Left renal pelvis (tissue), 4 donors: Measurements from ENCODE around the gene GUCY2F. TPM values are rescaled to one million over a fixed set of nuclear protein-coding genes. Genes with fewer than 3 reads are reported as not detected.

Experiments used
- DNase-seq, 4 donors: peaks; one replicate each; pipeline ENCODE4 v3.0.0-alpha.2; 2013; ENCODE audit warnings: low read depth in 4 of 4, low spot score in 3 of 4
- polyA plus RNA-seq, 4 donors: library from polyadenylated mRNA; unstranded; fragments of 120-200 nt; gene quantifications; one replicate each; pipeline ENCODE4 v1.2.1, GENCODE V29; 2013; ENCODE audit not compliant: insufficient read length in 4 of 4

The GUCY2F gene
- under 1 TPM in 1 of 4 donors, not detected in 3; 0.04 TPM for polyA plus RNA-seq

GRCh38 chrX:109481986-109482385 is at the start of gene GUCY2F:
GUCY2F (minus strand) TSS chrX:109482086; CDS start chrX:109475936, 6,150 bp downstream.
- DNase-seq: no peak

GRCh38 chrX:109519001-109519400 is 37.1 kb upstream of the GUCY2F start:
- no peak for DNase-seq

GRCh38 chrX:109511113-109511512 is 29.2 kb upstream of the GUCY2F start:
- DNase-seq: no peak

DNA sequence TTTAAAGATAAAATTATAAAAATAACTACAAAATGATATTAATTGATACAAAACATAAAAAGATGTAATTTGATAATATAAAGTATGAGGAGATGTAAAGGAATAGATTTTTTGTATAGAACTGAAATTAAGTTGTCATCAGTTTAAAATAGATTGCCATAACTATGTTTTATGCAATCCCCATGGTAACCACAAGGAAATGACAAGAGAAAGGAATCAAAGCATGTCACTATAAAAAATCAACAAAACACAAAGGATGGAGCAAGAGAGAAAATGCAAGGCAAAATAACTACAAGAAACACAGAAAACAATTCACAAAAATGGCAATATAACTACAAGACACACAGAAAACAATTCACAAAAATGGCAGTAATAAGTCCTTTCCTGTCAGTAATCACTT is 27.0 kb upstream of the GUCY2F start:
- DNase-seq: no peak

DNA sequence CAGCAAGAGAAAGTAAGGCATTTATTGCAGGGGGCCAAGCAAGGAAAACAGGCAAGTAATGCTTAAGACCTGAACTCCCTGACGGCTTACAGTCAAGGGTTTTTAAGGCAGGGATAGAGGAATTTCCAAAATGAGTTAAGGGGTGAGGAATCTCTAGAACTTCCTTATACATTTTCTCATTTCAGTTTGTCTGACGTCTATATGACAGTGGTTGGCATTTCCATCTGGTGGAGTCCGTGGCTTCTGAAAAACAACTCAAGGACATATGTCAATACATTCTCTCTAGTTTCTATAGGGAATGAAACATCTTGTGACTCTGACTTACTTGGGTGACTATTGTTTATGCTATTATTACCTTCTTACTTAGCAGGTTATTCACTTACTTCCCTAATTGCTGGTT is 19.3 kb upstream of the GUCY2F start:
- DNase-seq: no peak

GRCh38 chrX:109498434-109498833 is 16.5 kb upstream of the GUCY2F start:
- no peak for DNase-seq

DNA sequence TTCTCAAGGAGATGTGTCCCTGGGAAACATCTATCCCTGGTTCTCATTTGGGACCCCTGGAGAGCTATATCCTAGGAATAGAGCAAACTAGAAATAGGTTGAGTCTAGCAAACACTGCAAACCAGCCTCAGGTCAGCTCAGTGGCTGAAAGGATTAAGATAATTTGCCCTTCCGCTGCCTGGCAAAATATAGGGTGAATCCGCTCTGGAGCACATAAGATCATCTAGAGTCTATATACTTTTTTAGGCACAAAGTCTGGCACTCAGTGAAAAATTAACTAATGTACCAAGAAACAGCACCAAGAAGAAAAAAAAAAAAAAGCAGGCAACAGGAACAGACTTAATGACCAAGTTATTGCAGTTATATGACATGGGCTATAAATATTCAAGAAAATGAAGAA is 7.3 kb upstream of the GUCY2F start:
- DNase-seq: no peak

DNA sequence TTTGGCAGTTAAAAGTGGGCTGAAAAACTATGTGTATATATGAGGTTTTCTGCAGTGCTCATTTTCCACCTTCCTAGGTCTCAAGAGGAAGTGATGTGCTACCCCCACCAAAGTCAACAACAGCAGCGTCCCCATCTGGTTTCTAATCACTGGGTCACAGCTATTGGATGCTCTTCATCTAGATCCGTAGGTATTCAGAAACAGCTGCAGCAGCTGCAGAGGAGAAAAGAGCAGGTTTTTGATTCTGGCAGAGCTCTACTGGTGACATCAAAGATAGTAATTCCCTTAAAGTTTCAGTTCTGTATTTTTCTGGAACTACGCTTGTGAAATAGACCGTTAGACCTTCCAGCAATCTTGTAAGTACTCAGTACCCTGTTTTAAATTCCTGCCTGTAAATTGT is 5.8 kb upstream of the GUCY2F start:
- DNase-seq: no peak

- peak in 2 of 4 donors; percentile 27 to 33 for DNase-seq
These were observed 3.8 kb upstream of the GUCY2F start for GRCh38 chrX:109485470-109486340.

DNA sequence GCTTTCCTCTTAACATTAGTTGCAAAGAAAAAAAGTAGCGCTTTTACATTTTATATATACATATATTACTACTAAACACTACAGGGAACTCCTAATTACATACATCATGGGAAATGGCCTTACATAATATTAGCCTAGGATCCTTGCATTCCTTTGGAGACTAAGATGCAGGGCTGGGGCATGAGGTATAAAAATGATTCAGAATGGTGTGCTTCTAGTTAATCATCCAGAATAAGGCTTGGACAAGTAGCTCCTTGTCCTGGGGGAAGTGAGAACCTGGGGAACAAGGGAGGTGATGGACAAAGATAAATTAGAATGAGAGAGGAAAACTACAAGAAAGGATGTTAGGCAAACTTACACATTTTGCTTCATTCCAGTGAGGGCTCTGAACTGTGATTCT is 3.0 kb upstream of the GUCY2F start:
- no peak for DNase-seq

- DNase-seq: peak in 3 of 4 donors; percentile 22 to 41 (median 25)
These were observed 6.6 kb downstream of the GUCY2F start for GRCh38 chrX:109475174-109475891.

DNA sequence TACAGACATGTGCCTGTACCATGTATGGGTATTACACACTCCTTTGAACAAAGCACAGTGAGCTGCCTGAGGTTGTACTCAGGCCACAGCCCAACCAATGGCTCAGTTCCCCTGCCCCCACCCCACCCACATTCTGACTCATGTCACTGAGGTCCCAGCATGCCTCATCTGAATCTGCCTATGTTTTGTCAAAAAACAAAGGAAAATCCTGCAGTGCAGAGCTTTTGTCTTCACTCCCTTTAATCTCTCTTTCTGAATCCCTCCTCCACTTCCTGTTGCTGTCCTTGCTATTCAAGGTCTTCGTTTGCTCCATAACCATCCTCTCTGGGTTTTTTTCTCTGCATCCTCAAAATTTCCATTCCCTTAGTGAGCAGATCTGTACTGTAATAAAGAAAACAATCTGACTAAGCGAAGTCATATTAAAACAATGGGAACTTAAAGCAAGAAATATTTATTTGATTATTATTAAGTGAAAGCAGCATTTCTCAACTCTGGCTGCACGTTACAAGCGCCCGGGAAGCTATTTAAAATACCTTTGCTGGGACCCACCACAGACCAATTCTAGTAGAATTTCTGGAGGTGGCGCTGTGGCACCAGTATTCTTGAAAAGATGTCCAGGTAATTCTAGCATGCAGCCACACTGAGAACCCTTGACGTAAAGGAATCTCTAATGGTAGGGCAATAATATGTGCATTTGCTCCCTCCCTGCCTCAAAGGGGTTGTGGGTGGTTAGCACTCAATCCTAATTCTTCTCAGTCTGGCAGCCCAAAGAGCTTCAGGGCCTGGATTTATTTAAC is 8.7 kb downstream of the GUCY2F start:
- no peak for DNase-seq

DNA sequence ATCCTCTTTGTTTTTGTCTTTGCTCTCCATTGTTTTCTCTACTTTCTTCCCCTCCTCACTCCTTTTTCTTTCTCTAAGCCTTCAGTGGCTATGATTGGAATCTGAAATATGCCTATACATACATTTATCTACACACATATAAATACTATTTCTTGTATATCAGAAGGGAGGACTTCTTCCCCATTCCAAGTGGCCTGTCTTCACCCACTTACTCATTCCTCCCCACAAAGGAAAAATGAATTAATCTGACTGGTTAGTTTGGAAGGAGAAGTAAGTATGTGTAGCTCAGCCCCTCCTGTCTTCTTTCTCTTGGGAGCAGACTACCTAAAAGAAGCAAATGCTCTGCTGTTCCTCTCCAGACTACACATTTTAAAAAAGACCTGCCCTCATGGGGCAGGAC is 17.7 kb downstream of the GUCY2F start:
- DNase-seq: no peak

DNA sequence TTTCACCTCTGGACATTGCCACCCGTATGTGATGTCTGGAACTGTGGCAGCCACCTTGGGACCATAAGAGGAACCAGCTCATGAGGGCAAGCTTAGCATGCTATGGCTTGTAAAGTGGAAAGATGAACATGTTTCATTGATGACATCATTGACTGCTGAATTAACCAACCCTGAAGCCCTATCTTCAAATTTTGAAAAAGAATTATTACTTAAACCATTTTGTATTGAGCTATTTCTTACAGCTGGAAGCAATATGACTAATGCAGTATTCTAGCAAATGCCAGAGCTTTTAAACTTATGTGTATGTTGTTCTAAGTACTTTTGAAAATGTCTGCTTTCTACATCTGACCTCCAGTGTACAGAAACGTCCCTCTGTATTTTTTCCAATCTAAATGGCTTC is 18.1 kb downstream of the GUCY2F start:
- no peak for DNase-seq

- DNase-seq: no peak
These were observed 33.5 kb downstream of the GUCY2F start for GRCh38 chrX:109448282-109448938.

DNA sequence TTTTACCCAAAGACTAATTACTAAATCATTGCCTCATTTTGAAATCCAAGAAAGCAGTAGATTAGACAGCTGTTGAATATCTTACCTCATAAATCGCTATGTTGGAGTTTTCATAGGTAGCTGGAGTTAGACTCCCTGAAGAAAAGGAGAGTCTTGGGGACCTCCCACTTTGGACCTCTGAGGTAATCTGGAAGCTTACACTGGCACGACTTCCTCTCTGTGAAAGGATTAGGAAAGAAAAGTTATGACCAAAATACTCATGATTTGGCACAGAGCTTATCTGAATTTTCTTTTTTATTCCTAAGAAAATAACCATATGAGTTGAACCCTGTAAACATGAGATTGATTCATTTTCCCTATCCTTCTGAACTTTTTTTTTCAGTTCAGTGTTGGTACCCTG is 40.6 kb downstream of the GUCY2F start:
- DNase-seq: no peak

- DNase-seq: no peak
These were observed 41.4 kb downstream of the GUCY2F start for GRCh38 chrX:109440475-109440874.

- DNase-seq: no peak
These were observed 72.7 kb downstream of the GUCY2F start for GRCh38 chrX:109409181-109409580.

- DNase-seq: no peak
These were observed 78.0 kb downstream of the GUCY2F start for GRCh38 chrX:109403922-109404321.

DNA sequence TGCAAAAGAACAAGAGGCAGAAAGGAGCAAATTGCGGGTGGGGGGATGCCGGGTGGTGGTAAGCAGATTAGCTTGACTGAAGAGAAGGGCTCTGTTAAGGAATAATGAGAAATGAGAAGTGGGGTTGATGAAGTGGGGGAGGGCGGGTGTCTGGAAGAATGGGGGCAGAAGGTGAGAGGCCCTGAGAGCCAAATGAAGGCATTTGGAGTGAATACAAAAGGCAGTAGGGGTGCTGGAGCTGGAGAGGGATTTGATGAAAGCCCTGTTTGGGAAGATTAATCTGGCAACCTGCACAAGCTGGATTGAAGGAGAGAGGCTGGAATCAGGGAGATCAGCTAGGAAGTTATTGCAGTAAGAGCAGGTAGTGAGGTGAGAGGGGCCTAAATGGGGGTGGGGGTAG is 82.1 kb downstream of the GUCY2F start:
- DNase-seq: no peak

GRCh38 chrX:109398833-109399232 is 83.1 kb downstream of the GUCY2F start:
- no peak for DNase-seq
